HG03139 (cell line): ENCODE results near the gene TNKS1BP1.

Source experiments
- ATAC-seq: cut with Tn5 transposase; IDR thresholded peaks from one replicate; pipeline ENCODE4 v1.9.1; 2021; ENCODE audit not compliant: unreplicated experiment

TNKS1BP1 gene

DNA sequence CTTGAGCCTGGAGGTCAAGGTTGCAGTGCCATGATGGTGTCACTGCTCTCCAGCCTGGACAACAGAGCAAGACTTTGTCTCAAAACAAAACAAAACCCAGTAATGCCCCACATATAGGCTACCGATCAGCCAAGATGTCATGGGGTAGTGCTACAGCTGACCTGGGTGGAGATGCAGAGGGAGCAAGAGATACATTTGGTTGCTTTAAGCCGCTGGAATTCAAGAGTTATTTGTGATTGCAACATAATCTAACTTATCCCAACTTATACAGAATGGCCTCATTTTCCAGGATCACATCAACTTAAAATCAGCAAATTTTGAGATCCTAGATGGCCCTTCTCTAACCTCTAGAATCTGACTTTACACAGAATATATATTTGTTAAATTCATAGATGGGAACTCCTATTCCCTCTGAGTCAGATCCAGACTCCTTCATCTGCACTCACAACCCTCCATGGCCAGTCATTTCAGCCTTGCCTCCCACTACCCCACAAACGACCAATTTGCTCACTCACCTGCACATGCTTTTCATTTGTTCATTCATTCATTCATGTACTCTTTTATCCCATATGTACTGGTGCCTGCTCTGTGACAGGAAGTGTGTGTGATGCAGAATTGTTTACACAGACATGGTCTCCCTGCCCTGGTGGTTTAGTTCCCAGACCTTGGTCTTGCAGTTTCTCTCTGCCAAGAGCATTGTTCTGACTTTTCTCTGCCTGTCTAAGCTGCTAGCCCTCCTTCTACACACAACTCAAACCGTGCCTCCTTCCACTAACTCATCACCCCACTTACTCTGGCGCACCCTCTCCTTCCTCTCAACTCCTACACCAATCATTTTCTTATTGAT lies 63.6 kb downstream of the TNKS1BP1 start:
- no peak for ATAC-seq

DNA sequence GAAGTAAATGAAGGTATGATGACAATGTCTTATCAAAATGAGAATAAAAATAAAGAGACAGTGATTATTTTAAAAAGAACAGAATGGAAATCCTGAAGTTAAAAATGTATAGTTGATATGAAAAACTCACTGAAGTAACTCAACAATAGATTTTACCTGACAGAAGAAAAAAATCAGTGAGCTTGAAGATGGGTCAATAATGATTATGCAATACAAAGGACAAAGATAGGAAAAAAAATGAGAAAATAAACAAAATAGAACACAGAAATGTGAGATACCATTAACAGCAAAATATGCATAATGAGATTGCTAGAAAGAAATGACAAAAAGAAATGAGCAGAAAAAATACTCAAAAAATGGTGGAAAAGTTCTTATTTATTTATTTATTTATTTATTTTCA lies 68.6 kb downstream of the TNKS1BP1 start:
- ATAC-seq = no peak

DNA sequence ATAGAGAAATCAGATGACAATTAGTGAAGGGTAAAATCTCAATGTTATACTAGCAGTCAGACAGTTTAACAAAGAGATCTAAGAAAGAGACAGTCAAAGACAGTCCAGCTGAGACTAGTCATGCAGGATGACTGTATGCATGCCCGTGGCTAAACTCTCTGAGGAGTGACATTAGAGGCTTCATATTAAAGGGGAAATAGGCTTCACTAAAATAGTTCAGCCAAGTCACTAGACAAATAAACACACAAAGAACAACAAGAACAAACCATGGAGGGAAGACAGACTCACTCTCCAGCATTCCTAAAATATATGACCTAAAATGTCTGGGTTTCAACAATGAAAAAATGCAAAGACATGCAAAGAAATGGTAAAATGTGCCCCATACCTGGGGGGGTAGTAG lies 69.1 kb downstream of the TNKS1BP1 start:
- no peak for ATAC-seq

DNA sequence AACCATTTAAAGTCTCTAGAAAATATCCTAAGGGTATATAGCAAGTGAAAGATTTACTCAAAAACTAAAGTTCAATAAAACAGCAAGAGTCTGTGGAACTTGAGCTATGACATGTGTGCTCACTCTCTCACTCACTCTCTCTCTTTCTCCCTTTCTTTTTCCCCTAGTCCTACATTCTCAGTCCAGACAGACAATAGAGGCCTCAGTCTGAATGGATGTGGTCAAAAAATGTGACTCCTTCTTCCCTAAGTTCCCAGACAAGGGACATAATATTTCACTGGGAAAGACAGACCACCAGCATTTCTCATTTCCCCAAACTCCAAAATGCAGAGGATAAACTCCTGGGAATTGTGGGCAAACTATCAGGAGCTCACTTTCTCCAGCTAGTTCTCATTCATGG lies 70.1 kb downstream of the TNKS1BP1 start:
- no peak for ATAC-seq

DNA sequence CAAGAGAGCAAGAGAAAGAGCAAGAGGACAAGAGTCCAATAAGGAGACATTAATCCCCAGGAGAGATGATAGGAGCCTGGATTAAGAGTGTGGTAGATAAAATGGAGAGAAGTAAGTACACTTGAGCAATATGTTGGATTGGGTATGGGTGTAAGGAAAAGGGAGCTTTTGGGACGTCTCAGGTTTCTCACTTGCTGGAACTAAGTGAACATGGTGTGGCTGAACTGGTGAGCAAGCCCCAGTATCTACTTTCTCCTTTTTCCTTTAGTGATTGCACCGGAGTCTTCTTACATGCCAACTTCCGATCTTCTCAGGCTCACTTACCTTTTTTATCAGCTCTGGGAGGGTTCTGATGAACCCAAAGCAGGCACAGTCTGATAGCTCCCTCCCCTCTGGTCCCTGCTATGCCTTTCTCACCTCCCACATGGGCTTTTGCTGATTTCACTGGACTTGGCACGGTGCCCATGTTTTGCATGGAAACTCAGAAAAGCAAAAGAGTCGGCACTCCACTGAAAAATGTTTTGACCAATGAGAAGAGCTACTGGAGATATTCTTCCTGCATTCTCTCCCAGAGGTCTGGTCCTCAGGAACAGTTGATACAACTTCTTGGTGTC lies 73.2 kb downstream of the TNKS1BP1 start:
- ATAC-seq = no peak

DNA sequence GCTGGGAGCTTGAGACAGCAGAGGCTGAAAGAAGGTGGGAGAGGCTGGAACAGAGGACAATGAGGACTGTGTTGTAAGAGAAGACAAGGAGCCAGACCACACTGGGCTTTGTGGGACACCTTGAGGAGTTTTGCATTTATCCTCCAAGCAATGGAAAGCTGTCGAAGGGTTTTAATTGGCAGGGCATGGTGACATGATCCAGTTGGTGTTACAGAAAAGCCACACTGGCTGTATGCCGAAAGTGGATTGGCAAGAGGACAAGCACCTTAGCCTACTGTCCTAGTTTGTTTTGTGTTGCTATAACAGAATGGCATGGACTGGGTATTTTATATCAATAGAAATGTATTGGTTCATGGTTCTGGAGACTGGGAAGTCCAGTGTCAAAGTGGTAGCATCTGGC lies 73.7 kb downstream of the TNKS1BP1 start:
- ATAC-seq = no peak
